H9 (cell line): ENCODE measurements around the gene SRP54. TPM values are rescaled to one million over a fixed set of nuclear protein-coding genes. Genes with fewer than 3 reads are reported as not detected.

Experiments used
- DNase-seq: peaks from one replicate; pipeline ENCODE4 v3.0.0-alpha.2; 2017
- H2AFZ ChIP-seq: one replicate; pipeline ENCODE4 v1.6.1; 2013; ENCODE audit warnings: mild to moderate bottlenecking, low read length, control low read depth, moderate library complexity
- H2AK5ac ChIP-seq: 2 replicates; pipeline ENCODE4 v1.6.1; 2013; ENCODE audit warnings: low read length, control low read depth, mixed read lengths; ENCODE audit not compliant: insufficient read length
- H2BK120ac ChIP-seq: one replicate; pipeline ENCODE4 v1.6.1; 2013; ENCODE audit warnings: low read depth, mild to moderate bottlenecking, low read length, control low read depth, inconsistent platforms; ENCODE audit not compliant: poor library complexity, severe bottlenecking
- H2BK12ac ChIP-seq: 2 replicates; pipeline ENCODE4 v1.6.1; 2013; ENCODE audit warnings: low read length, control low read depth, mixed read lengths, low read depth; ENCODE audit not compliant: insufficient read length
- H2BK15ac ChIP-seq: 2 replicates; pipeline ENCODE4 v1.6.1; 2013; ENCODE audit warnings: low read depth, low read length, control low read depth
- H2BK20ac ChIP-seq: one replicate; pipeline ENCODE4 v1.6.1; 2013; ENCODE audit warnings: low read depth, mild to moderate bottlenecking, low read length, control low read depth, inconsistent platforms; ENCODE audit not compliant: poor library complexity, severe bottlenecking
- H2BK5ac ChIP-seq: 2 replicates; pipeline ENCODE4 v1.6.1; 2013; ENCODE audit warnings: low read length, control low read depth, mixed read lengths; ENCODE audit not compliant: insufficient read length
- H3K14ac ChIP-seq: 2 replicates; pipeline ENCODE4 v1.6.1; 2013; ENCODE audit warnings: low read length, control low read depth; ENCODE audit not compliant: insufficient read depth
- H3K18ac ChIP-seq: 2 replicates; pipeline ENCODE4 v1.6.1; 2013; ENCODE audit warnings: low read depth, mild to moderate bottlenecking, mixed read lengths, low read length, control low read depth; ENCODE audit not compliant: insufficient read length
- H3K23ac ChIP-seq: 2 replicates; pipeline ENCODE4 v1.6.1; 2013; ENCODE audit warnings: low read length, control low read depth, mixed read lengths, low read depth; ENCODE audit not compliant: insufficient read length
- H3K23me2 ChIP-seq: 2 replicates; pipeline ENCODE4 v1.6.1; 2013; ENCODE audit warnings: low read depth, mild to moderate bottlenecking, mixed read lengths, low read length, control low read depth; ENCODE audit not compliant: insufficient read length, poor library complexity, severe bottlenecking
- H3K27ac ChIP-seq: 2 replicates; pipeline ENCODE4 v1.5.1; 2013; ENCODE audit warnings: low read length, control low read depth, mixed read lengths, low read depth; ENCODE audit not compliant: insufficient read length
- H3K27me3 ChIP-seq: 2 replicates; pipeline ENCODE4 v1.6.1; 2013; ENCODE audit warnings: low read length, control low read depth, inconsistent platforms; ENCODE audit not compliant: insufficient read depth
- H3K4ac ChIP-seq: 2 replicates; pipeline ENCODE4 v1.6.1; 2013; ENCODE audit warnings: low read depth, mild to moderate bottlenecking, control low read depth, inconsistent platforms, low read length, moderate library complexity
- H3K4me1 ChIP-seq: 2 replicates; pipeline ENCODE4 v1.6.1; 2013; ENCODE audit warnings: low read length, control low read depth, inconsistent platforms; ENCODE audit not compliant: insufficient read depth
- H3K4me2 ChIP-seq: 2 replicates; pipeline ENCODE4 v1.6.1; 2013; ENCODE audit warnings: low read length, control low read depth, mixed read lengths; ENCODE audit not compliant: insufficient read length, insufficient read depth
- H3K56ac ChIP-seq: 2 replicates; pipeline ENCODE4 v1.6.1; 2013; ENCODE audit warnings: low read depth, mild to moderate bottlenecking, mixed read lengths, low read length, control low read depth; ENCODE audit not compliant: insufficient read length
- H3K79me1 ChIP-seq: 2 replicates; pipeline ENCODE4 v1.6.1; 2013; ENCODE audit warnings: low read depth, mild to moderate bottlenecking, moderate library complexity, low read length, control low read depth, inconsistent platforms; ENCODE audit not compliant: insufficient read depth, poor library complexity, severe bottlenecking
- H3K79me2 ChIP-seq: 2 replicates; pipeline ENCODE4 v1.6.1; 2013; ENCODE audit warnings: low read length, control low read depth, inconsistent platforms; ENCODE audit not compliant: insufficient read depth
- H3K9ac ChIP-seq: 2 replicates; pipeline ENCODE4 v1.6.1; 2013; ENCODE audit warnings: low read length, control low read depth, mixed read lengths; ENCODE audit not compliant: insufficient read length; ENCODE audit errors: extremely low read depth
- H3K9me3 ChIP-seq: one replicate; pipeline ENCODE4 v1.6.1; 2013; ENCODE audit warnings: low read depth, low read length, inconsistent platforms; ENCODE audit not compliant: control insufficient read depth
- H3T11ph ChIP-seq: one replicate; pipeline ENCODE4 v1.6.1; 2013; ENCODE audit warnings: mild to moderate bottlenecking, low read length, control low read depth, inconsistent platforms
- H4K20me1 ChIP-seq: one replicate; pipeline ENCODE4 v1.6.1; 2013; ENCODE audit not compliant: control insufficient read depth, insufficient read length, insufficient read depth
- H4K5ac ChIP-seq: 2 replicates; pipeline ENCODE4 v1.6.1; 2013; ENCODE audit warnings: low read depth, mild to moderate bottlenecking, mixed read lengths, low read length, control low read depth; ENCODE audit not compliant: insufficient read length
- H4K8ac ChIP-seq: replicated peaks from 2 replicates; pipeline ENCODE4 v1.6.1; 2013; ENCODE audit warnings: low read length, control low read depth, mixed read lengths, low read depth; ENCODE audit not compliant: insufficient read length
- H4K91ac ChIP-seq: 2 replicates; pipeline ENCODE4 v1.6.1; 2013; ENCODE audit warnings: low read depth, mild to moderate bottlenecking, moderate library complexity, mixed read lengths, low read length, control low read depth; ENCODE audit not compliant: insufficient read length
- H3K27ac Mint-ChIP-seq, 3 experiments: 2 replicates in 2 of 3; 3 replicates in 1 of 3; pipeline ENCODE4 v1.8.0; 2020 to 2021; ENCODE audit warnings: mixed read lengths in 3 of 3, mild to moderate bottlenecking in 1 of 3, moderate library complexity in 1 of 3
- H3K27me3 Mint-ChIP-seq: 2 replicates; pipeline ENCODE4 v1.8.0; 2021; ENCODE audit warnings: low read depth, mild to moderate bottlenecking, moderate library complexity, mixed read lengths
- H3K36me3 Mint-ChIP-seq, 3 experiments: 2 replicates in 2 of 3; 3 replicates in 1 of 3; pipeline ENCODE4 v1.8.0; 2020 to 2021; ENCODE audit warnings: low read depth in 3 of 3, mixed read lengths in 3 of 3; ENCODE audit not compliant: insufficient read depth in 1 of 3
- H3K4me1 Mint-ChIP-seq, 2 experiments: 2 replicates each; pipeline ENCODE4 v1.8.0; 2020; ENCODE audit warnings: mixed read lengths in 2 of 2
- H3K4me3 Mint-ChIP-seq, 2 experiments: 2 replicates in 1 of 2; 3 replicates in 1 of 2; pipeline ENCODE4 v1.8.0; 2020 to 2021; ENCODE audit warnings: mild to moderate bottlenecking in 2 of 2, mixed read lengths in 2 of 2, moderate library complexity in 1 of 2
- H3K9me3 Mint-ChIP-seq, 2 experiments: 2 replicates in 1 of 2; 3 replicates in 1 of 2; pipeline ENCODE4 v1.8.0; 2020; ENCODE audit warnings: mild to moderate bottlenecking in 2 of 2, mixed read lengths in 2 of 2, moderate library complexity in 1 of 2
- WGBS: extraction: QIAGEN DNeasy Blood & Tissue Kit; methylation state at CpG from one replicate; pipeline ENCODE4 v1.1.7; 2013; ENCODE audit warnings: missing lambda C conversion rate, low lambda C conversion rate, mixed read lengths; ENCODE audit not compliant: insufficient read length; ENCODE audit errors: extremely low coverage; 5-methylcytosine and 5-hydroxymethylcytosine counted together
- total RNA-seq: library from RNA; stranded (reverse); gene quantifications from 2 replicates; pipeline ENCODE4 v1.2.1, GENCODE V29; 2021
- TF ChIP-seq, protein P1 (sequence below): fragments of 200-600 bp; sonication (generic); conservative IDR thresholded peaks from 3 replicates; pipeline ENCODE4 v1.8.0; 2021; ENCODE audit warnings: antibody characterized with exemption, mild to moderate bottlenecking

SRP54 gene
- total RNA-seq, 1 experiment from 2014 or later, result 57.7 TPM

DNA sequence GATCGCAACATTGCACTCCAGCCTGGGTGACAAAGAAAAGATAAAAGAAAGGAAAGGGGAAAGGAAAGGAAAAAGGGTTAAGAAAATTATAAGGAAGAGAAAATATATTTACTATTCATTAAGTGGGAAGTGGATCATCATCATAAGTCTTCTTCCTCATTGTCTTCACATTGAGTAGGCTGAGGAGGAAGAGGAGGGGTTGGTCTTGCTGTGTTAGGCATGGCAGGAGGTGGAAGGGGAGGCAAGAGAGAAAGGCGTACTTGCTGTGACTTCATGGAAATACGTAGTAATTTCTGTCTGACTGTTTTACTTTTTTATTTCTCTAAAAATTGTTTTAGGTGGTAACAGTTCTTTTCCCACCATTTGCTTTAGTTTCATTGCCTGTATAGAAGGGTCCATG lies 89.4 kb downstream of the SRP54 start:
- Histone ChIP-seq H3K27ac (no peak overlapping the region), H3K56ac (no peak overlapping the region), H3K79me2 (no peaks in the 10 kb centered on the region), H3K14ac (no peak overlapping the region), H3K27me3 (no peaks in the 10 kb centered on the region), H3K18ac (no peak overlapping the region), H3K4ac (no peak overlapping the region), H3K23ac (no peak overlapping the region), H2BK120ac (no peak overlapping the region), H4K20me1 (no peaks in the 10 kb centered on the region), H3K4me1 (no peaks in the 10 kb centered on the region), H4K91ac (no peak overlapping the region), H2BK15ac (no peak overlapping the region), H2AFZ (no peak overlapping the region), H3K4me2 (no peak overlapping the region), H3T11ph (no peak overlapping the region), H3K9ac (no peak overlapping the region), H4K8ac (no peak overlapping the region), H3K79me1 (no peaks in the 10 kb centered on the region), H2BK12ac (no peak overlapping the region), H2BK20ac (no peak overlapping the region), H2BK5ac (no peak overlapping the region), H2AK5ac (no peak overlapping the region), H4K5ac (no peak overlapping the region), H3K9me3 (no peaks in the 10 kb centered on the region), H3K23me2 (no peaks in the 10 kb centered on the region)
- H3K4me1 Mint-ChIP-seq, result no peaks in the 10 kb centered on the region
- no peak for DNase-seq
- H3K9me3 Mint-ChIP-seq, result no peaks in the 10 kb centered on the region
- H3K27ac Mint-ChIP-seq, result no peak overlapping the region; a peak in 2 of 7 replicates
- WGBS, result no CpG with 5 or more reads among the region's 3 CpGs
- no peaks in the 10 kb centered on the region for H3K27me3 Mint-ChIP-seq
- TF ChIP-seq, protein P1, sequence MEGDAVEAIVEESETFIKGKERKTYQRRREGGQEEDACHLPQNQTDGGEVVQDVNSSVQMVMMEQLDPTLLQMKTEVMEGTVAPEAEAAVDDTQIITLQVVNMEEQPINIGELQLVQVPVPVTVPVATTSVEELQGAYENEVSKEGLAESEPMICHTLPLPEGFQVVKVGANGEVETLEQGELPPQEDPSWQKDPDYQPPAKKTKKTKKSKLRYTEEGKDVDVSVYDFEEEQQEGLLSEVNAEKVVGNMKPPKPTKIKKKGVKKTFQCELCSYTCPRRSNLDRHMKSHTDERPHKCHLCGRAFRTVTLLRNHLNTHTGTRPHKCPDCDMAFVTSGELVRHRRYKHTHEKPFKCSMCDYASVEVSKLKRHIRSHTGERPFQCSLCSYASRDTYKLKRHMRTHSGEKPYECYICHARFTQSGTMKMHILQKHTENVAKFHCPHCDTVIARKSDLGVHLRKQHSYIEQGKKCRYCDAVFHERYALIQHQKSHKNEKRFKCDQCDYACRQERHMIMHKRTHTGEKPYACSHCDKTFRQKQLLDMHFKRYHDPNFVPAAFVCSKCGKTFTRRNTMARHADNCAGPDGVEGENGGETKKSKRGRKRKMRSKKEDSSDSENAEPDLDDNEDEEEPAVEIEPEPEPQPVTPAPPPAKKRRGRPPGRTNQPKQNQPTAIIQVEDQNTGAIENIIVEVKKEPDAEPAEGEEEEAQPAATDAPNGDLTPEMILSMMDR, result no peak
- no peak overlapping the region for H3K4me3 Mint-ChIP-seq
- H3K36me3 Mint-ChIP-seq, result peaks cover 16 to 38% (median 23%) of the 10 kb centered on the region in 3 experiments
